WTC11 (cell line): ENCODE results near the gene SLC5A10. TPM values are rescaled to one million over a fixed set of nuclear protein-coding genes. Genes with fewer than 3 reads are reported as not detected.

Experiments
- ATAC-seq: fragments of 200-7000 bp; cut with Tn5 transposase; 2 replicates; pipeline ENCODE4 v1.10.0; 2021; ENCODE audit warnings: mild to moderate bottlenecking, moderate library complexity
- CTCF ChIA-PET: fragments of 300-600 bp; sonication (Branson Sonifier 250); formaldehyde crosslinking; loops from one replicate; lab custom pipeline; 2021; ENCODE audit warnings: antibody characterized with exemption; lab: Charles Lee
- POLR2A ChIA-PET: fragments of 350-600 bp; sonication (Branson Sonifier 250); formaldehyde crosslinking; loops from one replicate; lab custom pipeline; 2021; ENCODE audit warnings: antibody characterized with exemption; lab: Charles Lee
- DNase-seq: peaks from one replicate; pipeline ENCODE4 v3.0.0; 2021; ENCODE audit warnings: low spot score
- H3K27ac Mint-ChIP-seq: 2 replicates; pipeline ENCODE4 v1.8.0; 2021; ENCODE audit warnings: mixed read lengths
- H3K27me3 Mint-ChIP-seq: 2 replicates; pipeline ENCODE4 v1.8.0; 2021; ENCODE audit warnings: low read depth, mild to moderate bottlenecking, moderate library complexity, mixed read lengths
- H3K36me3 Mint-ChIP-seq: 2 replicates; pipeline ENCODE4 v1.8.0; 2021; ENCODE audit warnings: mixed read lengths
- H3K4me1 Mint-ChIP-seq: 2 replicates; pipeline ENCODE4 v1.8.0; 2022; ENCODE audit warnings: mixed read lengths
- H3K4me3 Mint-ChIP-seq: 2 replicates; pipeline ENCODE4 v1.8.0; 2021; ENCODE audit warnings: mild to moderate bottlenecking, moderate library complexity, mixed read lengths
- H3K9me3 Mint-ChIP-seq: 2 replicates; pipeline ENCODE4 v1.8.0; 2021; ENCODE audit warnings: mixed read lengths
- CBFB ChIP-seq: sonication (generic); formaldehyde crosslinking; IDR thresholded peaks from 2 replicates; pipeline ENCODE4 v1.8.1; 2022; ENCODE audit warnings: mild to moderate bottlenecking, low read depth, missing genetic modification reagents
- CREB1 ChIP-seq: sonication (generic); formaldehyde crosslinking; IDR thresholded peaks from 2 replicates; pipeline ENCODE4 v1.8.0; 2023; ENCODE audit warnings: mild to moderate bottlenecking, missing genetic modification reagents
- ERG ChIP-seq: fragments of 250-450 bp; sonication (Bioruptor Pico); IDR thresholded peaks from 2 replicates; pipeline ENCODE4 v1.8.0; 2021; ENCODE audit warnings: mild to moderate bottlenecking
- FOXK1 ChIP-seq: sonication (generic); formaldehyde crosslinking; IDR thresholded peaks from 2 replicates; pipeline ENCODE4 v1.8.0; 2022; ENCODE audit warnings: mild to moderate bottlenecking, moderate library complexity, missing genetic modification reagents
- IRF2 ChIP-seq: sonication (generic); formaldehyde crosslinking; IDR thresholded peaks from 2 replicates; pipeline ENCODE4 v1.8.0; 2022; ENCODE audit warnings: low read depth, missing genetic modification reagents, borderline replicate concordance
- KAT7 ChIP-seq: sonication (generic); formaldehyde crosslinking; IDR thresholded peaks from 2 replicates; pipeline ENCODE4 v1.8.1; 2023; ENCODE audit warnings: missing genetic modification reagents, mild to moderate bottlenecking, borderline replicate concordance
- NFATC4 ChIP-seq: fragments of 250-450 bp; sonication (Bioruptor Pico); IDR thresholded peaks from 2 replicates; pipeline ENCODE4 v1.9.0; 2021; ENCODE audit warnings: mild to moderate bottlenecking
- NR3C1 ChIP-seq: sonication (generic); formaldehyde crosslinking; conservative IDR thresholded peaks from 2 replicates; pipeline ENCODE4 v1.8.1; 2023; ENCODE audit warnings: low read depth, mild to moderate bottlenecking, missing genetic modification reagents
- PRDM15 ChIP-seq: sonication (generic); formaldehyde crosslinking; IDR thresholded peaks from 2 replicates; pipeline ENCODE4 v1.8.0; 2022; ENCODE audit warnings: missing genetic modification reagents
- PREB ChIP-seq: sonication (generic); formaldehyde crosslinking; IDR thresholded peaks from 2 replicates; pipeline ENCODE4 v1.8.1; 2022; ENCODE audit warnings: mild to moderate bottlenecking, missing genetic modification reagents, moderate library complexity, borderline replicate concordance
- RELA ChIP-seq: sonication (generic); formaldehyde crosslinking; IDR thresholded peaks from 2 replicates; pipeline ENCODE4 v1.8.1; 2022; ENCODE audit warnings: missing genetic modification reagents, mild to moderate bottlenecking, borderline replicate concordance
- SMAD4 ChIP-seq: sonication (generic); formaldehyde crosslinking; IDR thresholded peaks from 2 replicates; pipeline ENCODE4 v1.8.0; 2022; ENCODE audit warnings: mild to moderate bottlenecking, missing genetic modification reagents
- TP53 ChIP-seq: sonication (generic); formaldehyde crosslinking; IDR thresholded peaks from 2 replicates; pipeline ENCODE4 v1.8.1; 2023; ENCODE audit warnings: mild to moderate bottlenecking, missing genetic modification reagents
- USF2 ChIP-seq: sonication (generic); formaldehyde crosslinking; IDR thresholded peaks from 2 replicates; pipeline ENCODE4 v1.8.1; 2023; ENCODE audit warnings: mild to moderate bottlenecking, missing genetic modification reagents, moderate library complexity
- ZBTB21 ChIP-seq: sonication (generic); formaldehyde crosslinking; IDR thresholded peaks from 2 replicates; pipeline ENCODE4 v1.8.1; 2023; ENCODE audit warnings: mild to moderate bottlenecking, missing genetic modification reagents, borderline replicate concordance
- ZNF219 ChIP-seq: sonication (generic); formaldehyde crosslinking; IDR thresholded peaks from 2 replicates; pipeline ENCODE4 v1.8.0; 2023; ENCODE audit warnings: missing genetic modification reagents, mild to moderate bottlenecking, borderline replicate concordance
- ZNF671 ChIP-seq: fragments of 250-450 bp; sonication (Bioruptor Pico); IDR thresholded peaks from 2 replicates; pipeline ENCODE4 v1.8.0; 2021; ENCODE audit warnings: mild to moderate bottlenecking
- total RNA-seq: library from RNA; stranded (reverse); gene quantifications from 3 replicates; pipeline ENCODE4 v1.2.3, GENCODE V29; 2021
- TF ChIP-seq, protein P1 (sequence below): sonication (generic); formaldehyde crosslinking; IDR thresholded peaks from 2 replicates; pipeline ENCODE4 v1.8.1; 2023; ENCODE audit warnings: mild to moderate bottlenecking, missing genetic modification reagents
- TF ChIP-seq, protein P2 (sequence below): sonication (generic); formaldehyde crosslinking; conservative IDR thresholded peaks from 2 replicates; pipeline ENCODE4 v1.8.1; 2023; ENCODE audit warnings: mild to moderate bottlenecking, low read depth, missing genetic modification reagents, moderate library complexity
- TF ChIP-seq, protein P3 (sequence below): sonication (generic); formaldehyde crosslinking; IDR thresholded peaks from 2 replicates; pipeline ENCODE4 v1.8.0; 2022; ENCODE audit warnings: mild to moderate bottlenecking, missing genetic modification reagents
- TF ChIP-seq, protein P4 (sequence below): fragments of 250-450 bp; sonication (Bioruptor Pico); IDR thresholded peaks from 2 replicates; pipeline ENCODE4 v1.9.0; 2021; ENCODE audit warnings: mild to moderate bottlenecking

The SLC5A10 gene
- total RNA-seq, 1 experiment from 2014 or later: not detected

DNA sequence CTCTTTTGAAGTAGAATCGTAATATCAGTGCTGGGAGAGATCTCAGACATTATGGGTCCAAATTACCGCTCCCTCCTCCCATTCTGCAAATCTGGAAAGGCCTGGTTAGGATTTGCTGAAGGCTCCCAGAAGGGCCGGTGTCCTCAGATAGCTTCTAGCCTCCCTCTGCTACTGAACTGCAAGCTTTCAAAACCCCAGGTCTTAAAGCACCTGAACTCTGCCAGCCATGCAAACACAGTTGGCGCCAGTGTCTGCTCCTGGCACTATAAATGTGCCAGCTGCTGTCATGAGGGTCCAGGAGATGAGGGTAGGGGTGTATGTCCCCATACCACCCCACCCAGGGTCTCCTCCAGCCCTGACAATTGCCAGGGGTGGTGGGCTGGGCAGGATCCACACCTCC, 24.2 kb downstream of the SLC5A10 start:
- H3K9me3 Mint-ChIP-seq: no peaks in the 10 kb centered on the region
- no peak overlapping the region for H3K27ac Mint-ChIP-seq
- peaks cover 21% of the 10 kb centered on the region for H3K36me3 Mint-ChIP-seq
- ChIA-PET POLR2A (interaction anchor here (0.6 kb wide), 1 partner anchor 20 kb away, joined by 3 read pairs; no protein-coding TSS in a partner anchor), CTCF (no interaction called here)
- ATAC-seq (no peak), DNase-seq (no peak)
- no peak for TF ChIP-seq ERG (CRISPR knock-in tag)
- no peak for TF ChIP-seq CBFB (CRISPR knock-in tag)
- TF ChIP-seq, protein P1, sequence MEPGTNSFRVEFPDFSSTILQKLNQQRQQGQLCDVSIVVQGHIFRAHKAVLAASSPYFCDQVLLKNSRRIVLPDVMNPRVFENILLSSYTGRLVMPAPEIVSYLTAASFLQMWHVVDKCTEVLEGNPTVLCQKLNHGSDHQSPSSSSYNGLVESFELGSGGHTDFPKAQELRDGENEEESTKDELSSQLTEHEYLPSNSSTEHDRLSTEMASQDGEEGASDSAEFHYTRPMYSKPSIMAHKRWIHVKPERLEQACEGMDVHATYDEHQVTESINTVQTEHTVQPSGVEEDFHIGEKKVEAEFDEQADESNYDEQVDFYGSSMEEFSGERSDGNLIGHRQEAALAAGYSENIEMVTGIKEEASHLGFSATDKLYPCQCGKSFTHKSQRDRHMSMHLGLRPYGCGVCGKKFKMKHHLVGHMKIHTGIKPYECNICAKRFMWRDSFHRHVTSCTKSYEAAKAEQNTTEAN: no peak
- TF ChIP-seq ZBTB21 (CRISPR knock-in tag): no peak
- TF ChIP-seq, protein P2, sequence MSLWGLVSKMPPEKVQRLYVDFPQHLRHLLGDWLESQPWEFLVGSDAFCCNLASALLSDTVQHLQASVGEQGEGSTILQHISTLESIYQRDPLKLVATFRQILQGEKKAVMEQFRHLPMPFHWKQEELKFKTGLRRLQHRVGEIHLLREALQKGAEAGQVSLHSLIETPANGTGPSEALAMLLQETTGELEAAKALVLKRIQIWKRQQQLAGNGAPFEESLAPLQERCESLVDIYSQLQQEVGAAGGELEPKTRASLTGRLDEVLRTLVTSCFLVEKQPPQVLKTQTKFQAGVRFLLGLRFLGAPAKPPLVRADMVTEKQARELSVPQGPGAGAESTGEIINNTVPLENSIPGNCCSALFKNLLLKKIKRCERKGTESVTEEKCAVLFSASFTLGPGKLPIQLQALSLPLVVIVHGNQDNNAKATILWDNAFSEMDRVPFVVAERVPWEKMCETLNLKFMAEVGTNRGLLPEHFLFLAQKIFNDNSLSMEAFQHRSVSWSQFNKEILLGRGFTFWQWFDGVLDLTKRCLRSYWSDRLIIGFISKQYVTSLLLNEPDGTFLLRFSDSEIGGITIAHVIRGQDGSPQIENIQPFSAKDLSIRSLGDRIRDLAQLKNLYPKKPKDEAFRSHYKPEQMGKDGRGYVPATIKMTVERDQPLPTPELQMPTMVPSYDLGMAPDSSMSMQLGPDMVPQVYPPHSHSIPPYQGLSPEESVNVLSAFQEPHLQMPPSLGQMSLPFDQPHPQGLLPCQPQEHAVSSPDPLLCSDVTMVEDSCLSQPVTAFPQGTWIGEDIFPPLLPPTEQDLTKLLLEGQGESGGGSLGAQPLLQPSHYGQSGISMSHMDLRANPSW (CRISPR knock-in tag): no peak
- TF ChIP-seq, protein P3, sequence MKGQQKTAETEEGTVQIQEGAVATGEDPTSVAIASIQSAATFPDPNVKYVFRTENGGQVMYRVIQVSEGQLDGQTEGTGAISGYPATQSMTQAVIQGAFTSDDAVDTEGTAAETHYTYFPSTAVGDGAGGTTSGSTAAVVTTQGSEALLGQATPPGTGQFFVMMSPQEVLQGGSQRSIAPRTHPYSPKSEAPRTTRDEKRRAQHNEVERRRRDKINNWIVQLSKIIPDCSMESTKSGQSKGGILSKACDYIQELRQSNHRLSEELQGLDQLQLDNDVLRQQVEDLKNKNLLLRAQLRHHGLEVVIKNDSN (CRISPR knock-in tag): no peak
- no peak for TF ChIP-seq SMAD4
- TF ChIP-seq NFATC4 (CRISPR knock-in tag): no peak
- TF ChIP-seq NR3C1: no peak
- TF ChIP-seq FOXK1 (CRISPR knock-in tag): no peak
- no peak for TF ChIP-seq TP53 (CRISPR knock-in tag)
- TF ChIP-seq ZNF219 (CRISPR knock-in tag): no peak
- TF ChIP-seq ZNF671 (CRISPR knock-in tag): no peak
- TF ChIP-seq PREB (CRISPR knock-in tag): no peak
- TF ChIP-seq CREB1 (CRISPR knock-in tag): no peak
- TF ChIP-seq USF2: no peak
- no peaks in the 10 kb centered on the region for H3K4me1 Mint-ChIP-seq
- no peaks in the 10 kb centered on the region for H3K27me3 Mint-ChIP-seq
- H3K4me3 Mint-ChIP-seq: no peak overlapping the region

DNA sequence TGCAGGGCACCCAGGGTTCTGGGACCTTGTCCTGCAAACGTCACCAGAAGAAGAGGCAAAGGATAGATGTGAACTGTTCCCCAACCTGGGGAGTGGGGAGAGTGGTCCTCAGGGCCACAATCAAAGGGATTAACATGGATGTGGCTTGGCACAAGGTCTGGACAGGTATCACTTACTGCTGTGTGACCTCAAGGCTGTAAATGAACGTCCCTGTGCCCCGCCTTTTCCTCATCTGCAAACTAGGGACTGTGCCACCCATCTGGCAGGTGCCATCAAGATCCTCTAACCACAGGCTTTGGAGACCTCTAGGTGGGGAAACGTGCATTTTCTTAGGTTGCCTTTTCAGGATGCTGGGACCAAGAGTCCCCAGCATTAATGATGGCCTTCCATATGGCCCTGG, 25.1 kb downstream of the SLC5A10 start:
- ChIA-PET POLR2A (no interaction called here), CTCF (no interaction called here)
- no peaks in the 10 kb centered on the region for H3K4me1 Mint-ChIP-seq
- TF ChIP-seq IRF2 (no peak), RELA (CRISPR knock-in tag) (no peak), PRDM15 (CRISPR knock-in tag) (no peak), KAT7 (no peak)
- TF ChIP-seq, protein P4, sequence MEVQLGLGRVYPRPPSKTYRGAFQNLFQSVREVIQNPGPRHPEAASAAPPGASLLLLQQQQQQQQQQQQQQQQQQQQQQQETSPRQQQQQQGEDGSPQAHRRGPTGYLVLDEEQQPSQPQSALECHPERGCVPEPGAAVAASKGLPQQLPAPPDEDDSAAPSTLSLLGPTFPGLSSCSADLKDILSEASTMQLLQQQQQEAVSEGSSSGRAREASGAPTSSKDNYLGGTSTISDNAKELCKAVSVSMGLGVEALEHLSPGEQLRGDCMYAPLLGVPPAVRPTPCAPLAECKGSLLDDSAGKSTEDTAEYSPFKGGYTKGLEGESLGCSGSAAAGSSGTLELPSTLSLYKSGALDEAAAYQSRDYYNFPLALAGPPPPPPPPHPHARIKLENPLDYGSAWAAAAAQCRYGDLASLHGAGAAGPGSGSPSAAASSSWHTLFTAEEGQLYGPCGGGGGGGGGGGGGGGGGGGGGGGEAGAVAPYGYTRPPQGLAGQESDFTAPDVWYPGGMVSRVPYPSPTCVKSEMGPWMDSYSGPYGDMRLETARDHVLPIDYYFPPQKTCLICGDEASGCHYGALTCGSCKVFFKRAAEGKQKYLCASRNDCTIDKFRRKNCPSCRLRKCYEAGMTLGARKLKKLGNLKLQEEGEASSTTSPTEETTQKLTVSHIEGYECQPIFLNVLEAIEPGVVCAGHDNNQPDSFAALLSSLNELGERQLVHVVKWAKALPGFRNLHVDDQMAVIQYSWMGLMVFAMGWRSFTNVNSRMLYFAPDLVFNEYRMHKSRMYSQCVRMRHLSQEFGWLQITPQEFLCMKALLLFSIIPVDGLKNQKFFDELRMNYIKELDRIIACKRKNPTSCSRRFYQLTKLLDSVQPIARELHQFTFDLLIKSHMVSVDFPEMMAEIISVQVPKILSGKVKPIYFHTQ (CRISPR knock-in tag): no peak
- no peak overlapping the region for H3K27ac Mint-ChIP-seq
- H3K27me3 Mint-ChIP-seq: no peaks in the 10 kb centered on the region
- DNase-seq (no peak), ATAC-seq (no peak)
- no peaks in the 10 kb centered on the region for H3K9me3 Mint-ChIP-seq
- H3K4me3 Mint-ChIP-seq: no peak overlapping the region
- H3K36me3 Mint-ChIP-seq: peaks cover 21% of the 10 kb centered on the region
